Right atrium auricular region (tissue), 2 donors: ENCODE results near the gene DIPK1A. TPM values are rescaled to one million over a fixed set of nuclear protein-coding genes. Genes with fewer than 3 reads are reported as not detected.

ENCODE experiments used
- DNase-seq: peaks from one replicate; pipeline ENCODE4 v3.0.0-alpha.2; 2019; ENCODE audit warnings: low spot score
- H3K27ac ChIP-seq, 2 donors: fragments of 200-600 bp; sonication (generic); 1 replicate in 1 of 2; 2 replicates in 1 of 2; pipeline ENCODE4 v1.5.1; 2016 to 2019
- H3K27me3 ChIP-seq, 2 donors: fragments of 200-600 bp; sonication (generic); one replicate each; pipeline versions ENCODE4 v1.5.1 to v1.6.0; 2017 to 2019
- H3K36me3 ChIP-seq: fragments of 200-600 bp; sonication (generic); one replicate; pipeline ENCODE4 v1.5.1; 2016
- H3K4me1 ChIP-seq, 2 donors: fragments of 200-600 bp; sonication (generic); one replicate each; pipeline versions ENCODE4 v1.5.1 to v1.6.0; 2017 to 2019
- H3K4me3 ChIP-seq, 2 donors: fragments of 200-600 bp; sonication (generic); 1 replicate in 1 of 2; 2 replicates in 1 of 2; pipeline ENCODE4 v1.5.1; 2017 to 2019; ENCODE audit warnings: mild to moderate bottlenecking in 1 of 2, moderate library complexity in 1 of 2
- H3K9me3 ChIP-seq, 2 donors: fragments of 200-600 bp; sonication (generic); one replicate each; pipeline ENCODE4 v1.5.1; 2019
- total RNA-seq, 2 donors: library from RNA; depleted of rRNA; stranded (reverse); fragments of >200 nt; gene quantifications; one replicate each; pipeline ENCODE4 v1.1.0, GENCODE V29; 2016
- TF ChIP-seq, protein P1 (sequence below), 2 donors: fragments of 200-600 bp; sonication (generic); IDR thresholded peaks; one replicate each; pipeline ENCODE4 v1.5.1; 2019; ENCODE audit warnings: antibody characterized with exemption in 2 of 2

The DIPK1A gene
- total RNA-seq, 2 donors from 2014 or later, result 5.9 to 7.9 TPM

DNA sequence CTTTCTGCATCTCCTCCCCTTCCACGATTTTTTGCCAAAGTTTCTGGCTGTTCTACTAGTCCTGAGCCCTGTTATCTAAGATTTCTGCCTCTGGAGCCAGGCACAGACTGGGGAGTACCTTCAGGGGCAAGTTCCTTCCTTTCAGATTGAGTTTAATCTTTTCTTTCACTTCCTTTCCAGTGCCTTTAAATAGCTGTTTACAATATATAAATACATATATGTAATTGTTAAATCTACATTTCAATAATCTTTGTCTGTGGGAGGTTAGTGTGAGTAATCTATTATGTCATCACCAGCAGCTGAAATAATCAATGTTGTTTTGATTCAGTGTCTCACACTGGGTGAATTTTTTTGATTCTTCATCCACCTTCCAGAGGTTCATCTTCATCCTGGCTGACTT lies 31.8 kb downstream of the DIPK1A start:
- Histone ChIP-seq H3K27ac (no peak overlapping the region), H3K9me3 (no peaks in the 10 kb centered on the region), H3K27me3 (no peaks in the 10 kb centered on the region), H3K4me1 (peaks cover 0 to 12% of the 10 kb centered on the region in 2 donors), H3K4me3 (no peak overlapping the region), H3K36me3 (no peaks in the 10 kb centered on the region)
- no peak for DNase-seq
- TF ChIP-seq, protein P1, sequence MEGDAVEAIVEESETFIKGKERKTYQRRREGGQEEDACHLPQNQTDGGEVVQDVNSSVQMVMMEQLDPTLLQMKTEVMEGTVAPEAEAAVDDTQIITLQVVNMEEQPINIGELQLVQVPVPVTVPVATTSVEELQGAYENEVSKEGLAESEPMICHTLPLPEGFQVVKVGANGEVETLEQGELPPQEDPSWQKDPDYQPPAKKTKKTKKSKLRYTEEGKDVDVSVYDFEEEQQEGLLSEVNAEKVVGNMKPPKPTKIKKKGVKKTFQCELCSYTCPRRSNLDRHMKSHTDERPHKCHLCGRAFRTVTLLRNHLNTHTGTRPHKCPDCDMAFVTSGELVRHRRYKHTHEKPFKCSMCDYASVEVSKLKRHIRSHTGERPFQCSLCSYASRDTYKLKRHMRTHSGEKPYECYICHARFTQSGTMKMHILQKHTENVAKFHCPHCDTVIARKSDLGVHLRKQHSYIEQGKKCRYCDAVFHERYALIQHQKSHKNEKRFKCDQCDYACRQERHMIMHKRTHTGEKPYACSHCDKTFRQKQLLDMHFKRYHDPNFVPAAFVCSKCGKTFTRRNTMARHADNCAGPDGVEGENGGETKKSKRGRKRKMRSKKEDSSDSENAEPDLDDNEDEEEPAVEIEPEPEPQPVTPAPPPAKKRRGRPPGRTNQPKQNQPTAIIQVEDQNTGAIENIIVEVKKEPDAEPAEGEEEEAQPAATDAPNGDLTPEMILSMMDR (IDR thresholded peaks at IDR 0.05), result no peak

DNA sequence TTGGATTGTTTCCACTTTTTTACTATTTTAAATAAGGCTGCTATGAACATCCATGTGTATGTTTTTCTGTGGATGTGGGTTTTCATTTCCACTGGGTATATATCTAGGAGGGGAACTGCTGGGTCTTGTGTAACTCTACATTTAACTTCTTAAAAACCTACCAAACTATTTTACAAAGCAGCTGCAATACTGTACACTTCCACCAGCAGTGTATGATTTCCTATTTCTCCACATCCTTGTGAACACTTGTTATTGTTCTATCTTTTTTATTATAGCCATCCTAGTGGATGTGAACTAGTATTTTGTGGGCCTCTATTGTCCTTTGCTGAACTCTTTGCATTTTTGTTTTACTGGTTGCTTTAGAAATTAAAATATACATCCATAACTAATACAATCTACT lies 33.4 kb downstream of the DIPK1A start:
- TF ChIP-seq, protein P1 (IDR thresholded peaks at IDR 0.05), result no peak
- no peaks in the 10 kb centered on the region for H3K9me3 ChIP-seq

DNA sequence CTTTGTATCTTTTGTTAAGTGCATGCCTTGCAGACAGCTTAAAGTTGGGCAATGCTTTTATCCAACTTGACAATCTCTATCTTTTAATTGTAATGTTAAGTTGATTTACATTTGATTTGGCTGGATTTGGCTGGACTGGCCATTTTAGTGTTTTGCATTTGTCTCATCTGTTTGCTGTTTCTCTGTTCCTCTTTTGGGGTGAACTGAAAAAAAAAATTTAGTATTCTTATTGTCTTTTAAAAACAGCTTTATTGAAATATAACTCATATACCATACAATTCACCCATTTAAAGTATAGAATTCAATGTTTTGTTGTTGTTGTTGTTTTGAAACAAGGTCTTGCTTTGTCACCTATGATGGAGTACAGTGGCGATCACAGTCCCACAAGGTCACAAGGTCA lies 34.4 kb downstream of the DIPK1A start:
- Histone ChIP-seq H3K27ac (no peak overlapping the region), H3K9me3 (no peaks in the 10 kb centered on the region), H3K36me3 (no peaks in the 10 kb centered on the region), H3K27me3 (no peaks in the 10 kb centered on the region), H3K4me1 (no peaks in the 10 kb centered on the region), H3K4me3 (no peak overlapping the region)
- TF ChIP-seq, protein P1 (IDR thresholded peaks at IDR 0.05), result no peak
- DNase-seq, result no peak

More for the DNA sequence above, 33.4 kb downstream of the DIPK1A start:
- no peak for DNase-seq
- Histone ChIP-seq H3K4me1 (no peaks in the 10 kb centered on the region), H3K27ac (no peak overlapping the region), H3K36me3 (no peaks in the 10 kb centered on the region), H3K4me3 (no peak overlapping the region), H3K27me3 (no peaks in the 10 kb centered on the region)

DNA sequence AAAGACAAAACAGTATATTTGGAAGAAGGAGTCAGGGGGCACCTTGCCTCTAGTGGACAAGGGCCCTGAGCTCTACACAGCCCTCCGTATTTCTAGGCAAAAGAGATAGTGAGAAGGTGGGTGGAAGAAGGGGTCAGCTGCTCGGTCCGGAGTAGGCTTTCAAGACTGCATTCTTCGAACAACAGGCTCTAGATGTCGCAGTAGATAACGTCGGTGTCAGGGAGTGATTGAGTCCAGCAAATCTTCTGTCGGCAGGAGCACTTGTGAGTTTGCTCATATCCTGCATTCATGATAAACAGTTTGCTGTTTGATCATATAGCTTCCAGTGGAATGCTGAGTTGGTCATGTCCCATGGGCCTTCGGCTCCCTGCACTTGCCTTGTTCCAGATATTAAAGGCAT lies 36.8 kb downstream of the DIPK1A start:
- no peaks in the 10 kb centered on the region for H3K36me3 ChIP-seq
- no peak overlapping the region for H3K27ac ChIP-seq
- H3K4me1 ChIP-seq, result no peaks in the 10 kb centered on the region
- no peak for DNase-seq
- TF ChIP-seq, protein P1 (IDR thresholded peaks at IDR 0.05), result no peak
- H3K4me3 ChIP-seq, result no peak overlapping the region
- H3K9me3 ChIP-seq, result no peaks in the 10 kb centered on the region
- no peaks in the 10 kb centered on the region for H3K27me3 ChIP-seq

DNA sequence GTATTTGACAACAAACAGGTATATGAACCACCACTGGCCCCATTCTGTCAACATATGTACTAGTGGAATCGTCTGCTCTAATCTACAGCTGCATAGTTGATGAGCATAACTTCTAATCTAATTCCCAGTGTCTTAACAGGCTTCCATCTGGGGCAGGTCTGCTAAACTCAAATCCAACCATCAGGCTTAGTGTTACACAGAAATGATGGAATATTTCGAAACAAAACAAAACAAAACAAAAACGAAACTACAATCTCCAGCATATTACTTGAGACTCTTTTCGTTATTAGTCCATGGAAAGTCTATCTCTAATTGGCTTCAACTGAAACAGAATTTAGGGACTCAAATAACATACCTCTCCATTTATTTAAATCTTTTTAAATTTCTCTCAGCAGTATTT lies 37.6 kb downstream of the DIPK1A start:
- no peaks in the 10 kb centered on the region for H3K27me3 ChIP-seq
- TF ChIP-seq, protein P1 (IDR thresholded peaks at IDR 0.05), result no peak
- no peaks in the 10 kb centered on the region for H3K9me3 ChIP-seq
- H3K36me3 ChIP-seq, result no peaks in the 10 kb centered on the region
- no peaks in the 10 kb centered on the region for H3K4me1 ChIP-seq
- H3K27ac ChIP-seq, result no peak overlapping the region
- no peak overlapping the region for H3K4me3 ChIP-seq
- no peak for DNase-seq

DNA sequence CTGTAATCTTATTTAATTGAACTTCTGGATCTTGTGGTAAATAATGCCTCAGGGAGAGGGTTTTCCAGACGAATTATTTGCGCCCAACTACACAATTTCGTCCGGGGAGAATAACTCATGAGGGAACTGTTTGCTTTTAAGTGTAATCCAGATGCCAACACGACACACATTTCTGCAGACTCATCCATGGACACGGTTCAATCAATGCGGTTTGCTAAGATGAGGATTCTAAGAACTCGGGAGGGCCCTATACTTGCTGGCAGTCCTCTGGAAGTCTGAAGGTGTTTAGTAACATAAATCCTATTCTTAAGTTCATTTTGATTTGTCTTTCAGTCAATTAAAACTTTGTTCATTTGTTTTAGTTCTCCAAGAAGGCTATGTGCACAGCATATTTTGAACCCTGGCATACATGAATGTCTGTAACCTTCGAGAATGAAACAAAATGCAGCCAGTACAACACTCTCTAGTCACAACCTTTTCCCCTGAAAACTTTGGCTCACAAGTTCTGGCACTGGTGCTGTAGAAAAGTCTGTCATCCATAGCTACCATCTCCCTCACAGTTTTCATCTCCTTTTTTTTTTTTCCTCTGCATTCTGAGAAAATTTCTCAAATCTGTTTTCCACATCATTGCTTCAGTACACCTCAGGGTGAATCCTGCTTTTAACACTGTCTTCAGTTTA lies 38.8 kb downstream of the DIPK1A start:
- Histone ChIP-seq H3K4me1 (no peaks in the 10 kb centered on the region), H3K27ac (no peak overlapping the region), H3K4me3 (no peak overlapping the region), H3K27me3 (no peaks in the 10 kb centered on the region), H3K9me3 (no peaks in the 10 kb centered on the region), H3K36me3 (no peaks in the 10 kb centered on the region)
- TF ChIP-seq, protein P1 (IDR thresholded peaks at IDR 0.05), result no peak
- no peak for DNase-seq
